Measurements from ENCODE around the gene ZNF559. TPM values are rescaled to one million over a fixed set of nuclear protein-coding genes. Genes with fewer than 3 reads are reported as not detected.

ZNF559 gene
- 3.2 and 6.6 TPM in 2 replicates for total RNA-seq

GRCh38 chr19:9323919-9324583, at the start of gene ZNF559:
TSS of gene ZNF559 (plus strand) at chr19:9324179. CDS start at chr19:9338550, 14,371 bp downstream.

GRCh38 chr19:9309139-9309973, 14.6 kb upstream of the ZNF559 start, which contains the start of gene ZNF699:
TSS of gene ZNF699 (minus strand) at chr19:9309838. CDS start at chr19:9305119, 4,719 bp downstream.

GRCh38 chr19:9362905-9363304, 38.9 kb downstream of the ZNF559 start, which contains the start of gene ZNF177:
TSS of gene ZNF177 (plus strand) at chr19:9363013. CDS start at chr19:9378312, 15,299 bp downstream.

Other genes with a start within 250 kb of the ZNF559 start
- gene OR1M1, start 237.1 kb upstream of the ZNF559 start, total RNA-seq, result not detected in 2 replicates
- not detected in 2 replicates for gene OR7G2, start 216.7 kb upstream of the ZNF559 start, total RNA-seq
- gene OR7G1, start 208.4 kb upstream of the ZNF559 start, total RNA-seq, result not detected in 2 replicates
- gene OR7G3, start 197.2 kb upstream of the ZNF559 start, total RNA-seq, result not detected in 2 replicates
- gene ZNF317, start 183.8 kb upstream of the ZNF559 start, total RNA-seq, result 9.5 and 10.6 TPM in 2 replicates
- not detected in 2 replicates for gene OR7D2, start 145.2 kb upstream of the ZNF559 start, total RNA-seq
- not detected in 2 replicates for gene OR7D4, start 104.6 kb upstream of the ZNF559 start, total RNA-seq
- not detected in 2 replicates for gene OR7E24, start 73.2 kb upstream of the ZNF559 start, total RNA-seq
- 10.8 and 32.9 TPM in 2 replicates for gene ZNF699, start 14.3 kb upstream of the ZNF559 start, total RNA-seq
- 0.29 and 0.71 TPM in 2 replicates for gene ZNF177, start 38.8 kb downstream of the ZNF559 start, total RNA-seq
- 5.3 and 8.1 TPM in 2 replicates for gene ZNF266, start 111.4 kb downstream of the ZNF559 start, total RNA-seq
- 0.29 and 0.53 TPM in 2 replicates for gene ZNF560, start 174.4 kb downstream of the ZNF559 start, total RNA-seq
- 9.2 and 9.7 TPM in 2 replicates for gene ZNF426, start 214.5 kb downstream of the ZNF559 start, total RNA-seq